ENCODE results near the gene BACE2. TPM values are rescaled to one million over a fixed set of nuclear protein-coding genes. Genes with fewer than 3 reads are reported as not detected.
A peak's percentile ranks its signal among the peaks of the same experiment; 100 is the strongest.

The BACE2 gene
- total RNA-seq, 6 experiments from 2014 or later = 4.3 to 7.9 (median 5.4) TPM

GRCh38 chr21:41169258-41169576 is 1.3 kb downstream of the BACE2 start:
- ATAC-seq (no peak), DNase-seq (no peak)
- 2% methylated on average over 3 of the region's 3 CpGs for WGBS (ENCODE audit: insufficient coverage, low coverage, low lambda C conversion rate, missing lambda C conversion rate)
- Histone ChIP-seq H3K36me3 (no peaks in the 10 kb centered on the region), H3K27ac (peak overlapping the region in 1 of 3 donors; percentile 67), H3K27me3 (no peaks in the 10 kb centered on the region), H3K4me1 (no peaks in the 10 kb centered on the region), H3K9me3 (no peaks in the 10 kb centered on the region), H3K4me3 (peak overlapping the region; percentile 6 to 33 (median 9))
- intact Hi-C loops (cut with DNase I) = no loop called here
- TF ChIP-seq POLR2A (IDR thresholded peaks at IDR 0.05) (no peak), CTCF (IDR thresholded peaks at IDR 0.05) (no peak)

- H3K9me3 ChIP-seq = no peaks in the 10 kb centered on the region
- intact Hi-C loops (cut with DNase I) = no loop called here
- no peak for DNase-seq
- H3K27me3 ChIP-seq = no peaks in the 10 kb centered on the region
- 49% methylated on average over 6 of the region's 6 CpGs for WGBS (ENCODE audit: insufficient coverage, low coverage, low lambda C conversion rate, missing lambda C conversion rate)
- H3K36me3 ChIP-seq = no peaks in the 10 kb centered on the region
- no peak for ATAC-seq
- no peak for TF ChIP-seq POLR2A (IDR thresholded peaks at IDR 0.05)
- H3K4me3 ChIP-seq = no peak overlapping the region
- H3K27ac ChIP-seq = no peak overlapping the region
- no peaks in the 10 kb centered on the region for H3K4me1 ChIP-seq
These were observed 1.7 kb downstream of the BACE2 start for GRCh38 chr21:41169701-41170100.

GRCh38 chr21:41170442-41170841 is 2.5 kb downstream of the BACE2 start:
- no peaks in the 10 kb centered on the region for H3K9me3 ChIP-seq
- WGBS (ENCODE audit: insufficient coverage, low coverage, low lambda C conversion rate, missing lambda C conversion rate) = 9% methylated on average over 2 of the region's 2 CpGs
- no peaks in the 10 kb centered on the region for H3K36me3 ChIP-seq
- intact Hi-C loops (cut with DNase I) = no loop called here
- peak in 1 of 3 donors; percentile 34 for DNase-seq
- H3K4me3 ChIP-seq = no peak overlapping the region
- ATAC-seq = peak in 1 of 4 donors; percentile 19
- no peak overlapping the region for H3K27ac ChIP-seq
- no peaks in the 10 kb centered on the region for H3K27me3 ChIP-seq
- no peaks in the 10 kb centered on the region for H3K4me1 ChIP-seq
- no peak for TF ChIP-seq POLR2A (IDR thresholded peaks at IDR 0.05)
- peak; percentile 29 to 34 (median 32) for TF ChIP-seq CTCF (IDR thresholded peaks at IDR 0.05)

- no peaks in the 10 kb centered on the region for H3K9me3 ChIP-seq
- H3K27me3 ChIP-seq = no peaks in the 10 kb centered on the region
- H3K27ac ChIP-seq = no peak overlapping the region
- TF ChIP-seq CTCF (IDR thresholded peaks at IDR 0.05) (no peak), POLR2A (IDR thresholded peaks at IDR 0.05) (no peak)
- H3K36me3 ChIP-seq = no peaks in the 10 kb centered on the region
- DNase-seq (no peak), ATAC-seq (no peak)
- H3K4me3 ChIP-seq = no peak overlapping the region
- no peaks in the 10 kb centered on the region for H3K4me1 ChIP-seq
- 49% methylated on average over 14 of the region's 15 CpGs for WGBS (ENCODE audit: insufficient coverage, low coverage, low lambda C conversion rate, missing lambda C conversion rate)
- intact Hi-C loops (cut with DNase I) = no loop called here
These were observed 3.1 kb downstream of the BACE2 start for GRCh38 chr21:41170859-41171609.

- intact Hi-C loops (cut with DNase I) = no loop called here
- Histone ChIP-seq H3K4me1 (no peaks in the 10 kb centered on the region), H3K4me3 (no peak overlapping the region), H3K27me3 (no peaks in the 10 kb centered on the region), H3K27ac (no peak overlapping the region), H3K36me3 (no peaks in the 10 kb centered on the region), H3K9me3 (no peaks in the 10 kb centered on the region)
- TF ChIP-seq CTCF (IDR thresholded peaks at IDR 0.05) (no peak), POLR2A (IDR thresholded peaks at IDR 0.05) (no peak)
- 80% methylated on average over 6 of the region's 6 CpGs for WGBS (ENCODE audit: insufficient coverage, low coverage, low lambda C conversion rate, missing lambda C conversion rate)
- DNase-seq = no peak
- no peak for ATAC-seq
These were observed 7.1 kb downstream of the BACE2 start for GRCh38 chr21:41175080-41175479.

Data from right lobe of liver (tissue), 6 donors.